DOHH2 (cell line): ENCODE measurements around the gene FAM53A.

Experiments
- H3F3A ChIP-seq: fragments of 200-600 bp; sonication (generic), shearing (Covaris generic); 2 replicates; pipeline ENCODE4 v1.6.0; 2016; ENCODE audit warnings: antibody characterized with exemption, mild to moderate bottlenecking; ENCODE audit not compliant: control insufficient read depth, insufficient read depth
- H3K27ac ChIP-seq: fragments of 200-600 bp; sonication (generic); 2 replicates; pipeline ENCODE4 v1.5.1; 2014; ENCODE audit warnings: low read depth, mild to moderate bottlenecking, low read length, moderate library complexity
- H3K27me3 ChIP-seq: fragments of 200-600 bp; sonication (generic); 2 replicates; pipeline ENCODE4 v1.6.1; 2014; ENCODE audit warnings: mild to moderate bottlenecking, low read length, mixed read lengths; ENCODE audit not compliant: control insufficient read depth
- H3K36me3 ChIP-seq: fragments of 200-600 bp; sonication (generic); 2 replicates; pipeline ENCODE4 v1.6.1; 2014; ENCODE audit warnings: mild to moderate bottlenecking, low read length, moderate library complexity, mixed read lengths; ENCODE audit not compliant: control insufficient read depth
- H3K4me1 ChIP-seq: fragments of 200-600 bp; sonication (generic); 2 replicates; pipeline ENCODE4 v1.6.1; 2014; ENCODE audit warnings: mild to moderate bottlenecking, low read length, mixed read lengths; ENCODE audit not compliant: control insufficient read depth
- H3K4me2 ChIP-seq: fragments of 200-600 bp; sonication (generic); 2 replicates; pipeline ENCODE4 v1.6.0; 2014; ENCODE audit warnings: mild to moderate bottlenecking, low read length, moderate library complexity
- H3K4me3 ChIP-seq: fragments of 200-600 bp; sonication (generic); 2 replicates; pipeline ENCODE4 v1.5.1; 2014; ENCODE audit warnings: mild to moderate bottlenecking, low read length, mixed read lengths
- H3K79me2 ChIP-seq: fragments of 200-600 bp; sonication (generic); 2 replicates; pipeline ENCODE4 v1.6.1; 2014; ENCODE audit warnings: mild to moderate bottlenecking, low read length, mixed read lengths; ENCODE audit not compliant: control insufficient read depth
- H3K9me2 ChIP-seq: fragments of 200-600 bp; sonication (generic); replicated peaks from 2 replicates; pipeline ENCODE4 v1.6.1; 2014; ENCODE audit warnings: mild to moderate bottlenecking, low read length, mixed read lengths; ENCODE audit not compliant: control insufficient read depth
- H3K9me3 ChIP-seq: fragments of 200-600 bp; sonication (generic); 2 replicates; pipeline ENCODE4 v1.6.1; 2014; ENCODE audit warnings: antibody characterized with exemption, low read length, mixed read lengths; ENCODE audit not compliant: control insufficient read depth, insufficient read depth
- H4K20me1 ChIP-seq: fragments of 200-600 bp; sonication (generic); 2 replicates; pipeline ENCODE4 v1.6.0; 2014; ENCODE audit warnings: low read depth, mild to moderate bottlenecking, antibody characterized with exemption, low read length, moderate library complexity; ENCODE audit not compliant: control insufficient read depth, insufficient read depth
- EZH2phosphoT487 ChIP-seq: fragments of 200-600 bp; sonication (generic); IDR thresholded peaks from 2 replicates; pipeline ENCODE4 v1.6.1; 2017; ENCODE audit warnings: borderline replicate concordance, mild to moderate bottlenecking, antibody characterized with exemption, low read length, moderate library complexity, mixed read lengths
- TF ChIP-seq, protein P1 (sequence below): fragments of 200-600 bp; sonication (generic); IDR thresholded peaks from one replicate; pipeline ENCODE4 v1.5.1; 2014; ENCODE audit warnings: antibody characterized with exemption, mild to moderate bottlenecking, low read depth, low read length; ENCODE audit not compliant: poor library complexity, severe bottlenecking

Gene FAM53A

GRCh38 chr4:1591107-1591506, 93.0 kb downstream of the FAM53A start:
- no peak overlapping the region for H3K27ac ChIP-seq
- TF ChIP-seq, protein P1, sequence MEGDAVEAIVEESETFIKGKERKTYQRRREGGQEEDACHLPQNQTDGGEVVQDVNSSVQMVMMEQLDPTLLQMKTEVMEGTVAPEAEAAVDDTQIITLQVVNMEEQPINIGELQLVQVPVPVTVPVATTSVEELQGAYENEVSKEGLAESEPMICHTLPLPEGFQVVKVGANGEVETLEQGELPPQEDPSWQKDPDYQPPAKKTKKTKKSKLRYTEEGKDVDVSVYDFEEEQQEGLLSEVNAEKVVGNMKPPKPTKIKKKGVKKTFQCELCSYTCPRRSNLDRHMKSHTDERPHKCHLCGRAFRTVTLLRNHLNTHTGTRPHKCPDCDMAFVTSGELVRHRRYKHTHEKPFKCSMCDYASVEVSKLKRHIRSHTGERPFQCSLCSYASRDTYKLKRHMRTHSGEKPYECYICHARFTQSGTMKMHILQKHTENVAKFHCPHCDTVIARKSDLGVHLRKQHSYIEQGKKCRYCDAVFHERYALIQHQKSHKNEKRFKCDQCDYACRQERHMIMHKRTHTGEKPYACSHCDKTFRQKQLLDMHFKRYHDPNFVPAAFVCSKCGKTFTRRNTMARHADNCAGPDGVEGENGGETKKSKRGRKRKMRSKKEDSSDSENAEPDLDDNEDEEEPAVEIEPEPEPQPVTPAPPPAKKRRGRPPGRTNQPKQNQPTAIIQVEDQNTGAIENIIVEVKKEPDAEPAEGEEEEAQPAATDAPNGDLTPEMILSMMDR = no peak
- TF ChIP-seq EZH2phosphoT487 = no peak
- no peaks in the 10 kb centered on the region for H3K4me1 ChIP-seq
- H3K27me3 ChIP-seq = no peaks in the 10 kb centered on the region
- H3K4me2 ChIP-seq = no peak overlapping the region
- no peak overlapping the region for H3K4me3 ChIP-seq
- no peaks in the 10 kb centered on the region for H3K79me2 ChIP-seq
- no peaks in the 10 kb centered on the region for H3K9me2 ChIP-seq
- H3K9me3 ChIP-seq = peaks cover 35% of the 10 kb centered on the region
- H3K36me3 ChIP-seq = no peaks in the 10 kb centered on the region
- no peaks in the 10 kb centered on the region for H3F3A ChIP-seq
- H4K20me1 ChIP-seq = no peaks in the 10 kb centered on the region

GRCh38 chr4:1590244-1590643, 93.9 kb downstream of the FAM53A start:
- Histone ChIP-seq H3K9me2 (no peaks in the 10 kb centered on the region), H3K27ac (no peak overlapping the region), H3K36me3 (no peaks in the 10 kb centered on the region), H3K27me3 (no peaks in the 10 kb centered on the region), H3F3A (no peaks in the 10 kb centered on the region), H3K9me3 (peaks cover 31% of the 10 kb centered on the region), H4K20me1 (no peaks in the 10 kb centered on the region), H3K79me2 (no peaks in the 10 kb centered on the region), H3K4me3 (no peak overlapping the region), H3K4me2 (no peak overlapping the region), H3K4me1 (no peaks in the 10 kb centered on the region)
- TF ChIP-seq, protein P1 = no peak
- TF ChIP-seq EZH2phosphoT487 = no peak
